ENCODE measurements around the gene ALKBH7. TPM values are rescaled to one million over a fixed set of nuclear protein-coding genes. Genes with fewer than 3 reads are reported as not detected.

The ALKBH7 gene
- total RNA-seq, 5 donors from 2014 or later (not counting 1 experiment from before 2014, with no cell fraction given), result 49.9 to 94.8 (median 83.5) TPM

- Histone ChIP-seq H3K27ac (ENCODE audit: low read length) (no peak overlapping the region), H3K4me3 (ENCODE audit: control insufficient read depth in 1 of 2, extremely low read depth in 1 of 2, low read length in 1 of 2) (no peak overlapping the region), H3K4me1 (ENCODE audit: control insufficient read depth in 1 of 2, extremely low read depth in 1 of 2, insufficient read depth in 2 of 2, low read length in 2 of 2) (peaks cover 0 to 5% of the 10 kb centered on the region in 2 experiments), H3K27me3 (replicated peaks in 1 of 2; ENCODE audit: control insufficient read depth in 2 of 2, extremely low read depth in 1 of 2, insufficient read depth in 2 of 2, low read length in 1 of 2) (no peaks in the 10 kb centered on the region), H3K9me3 (no peaks in the 10 kb centered on the region), H3K36me3 (ENCODE audit: control insufficient read depth in 2 of 2, extremely low read depth in 1 of 2, insufficient read depth in 1 of 2, low read length in 1 of 2) (peaks cover 24 to 77% of the 10 kb centered on the region in 2 donors)
- H3K4me1 Mint-ChIP-seq, result peaks cover 0 to 11% (median 9%) of the 10 kb centered on the region in 3 donors
- 94% methylated on average over 26 of the region's 29 CpGs for WGBS (ENCODE audit: insufficient coverage)
- ATAC-seq (replicated peaks in 1 of 4) (no peak), DNase-seq (no peak)
- H3K27me3 Mint-ChIP-seq, result no peaks in the 10 kb centered on the region
- no peak overlapping the region for H3K27ac Mint-ChIP-seq
- no peaks in the 10 kb centered on the region for H3K9me3 Mint-ChIP-seq
- ChIA-PET POLR2A (no interaction called here), CTCF (no interaction called here)
- H3K36me3 Mint-ChIP-seq, result peaks cover 39% of the 10 kb centered on the region
- no peak overlapping the region for H3K4me3 Mint-ChIP-seq
Observed at GRCh38 chr19:6416658-6417405, 44.2 kb downstream of the ALKBH7 start.

- whole genome bisulfite sequencing (ENCODE audit: insufficient coverage), result 95% methylated on average over 22 of the region's 33 CpGs
- no peak overlapping the region for H3K4me3 Mint-ChIP-seq
- peaks cover 39% of the 10 kb centered on the region for H3K36me3 Mint-ChIP-seq
- H3K27ac Mint-ChIP-seq, result no peak overlapping the region
- H3K27me3 Mint-ChIP-seq, result no peaks in the 10 kb centered on the region
- H3K36me3 ChIP-seq (ENCODE audit: control insufficient read depth in 2 of 2, extremely low read depth in 1 of 2, insufficient read depth in 1 of 2, low read length in 1 of 2), result peaks cover 24 to 82% of the 10 kb centered on the region in 2 donors
- ATAC-seq (replicated peaks in 1 of 4), result no peak
- H3K9me3 ChIP-seq, result no peaks in the 10 kb centered on the region
- H3K4me1 Mint-ChIP-seq, result peaks cover 10 to 22% (median 20%) of the 10 kb centered on the region in 3 donors
- DNase-seq, result no peak
- no peak overlapping the region for H3K27ac ChIP-seq (ENCODE audit: low read length)
- ChIA-PET CTCF (no interaction called here), POLR2A (no interaction called here)
- H3K27me3 ChIP-seq (replicated peaks in 1 of 2; ENCODE audit: control insufficient read depth in 2 of 2, extremely low read depth in 1 of 2, insufficient read depth in 2 of 2, low read length in 1 of 2), result no peaks in the 10 kb centered on the region
- H3K4me3 ChIP-seq (ENCODE audit: control insufficient read depth in 1 of 2, extremely low read depth in 1 of 2, low read length in 1 of 2), result no peak overlapping the region
- H3K9me3 Mint-ChIP-seq, result no peaks in the 10 kb centered on the region
- H3K4me1 ChIP-seq (ENCODE audit: control insufficient read depth in 1 of 2, extremely low read depth in 1 of 2, insufficient read depth in 2 of 2, low read length in 2 of 2), result peaks cover under 1 to 16% of the 10 kb centered on the region in 2 experiments
Observed at GRCh38 chr19:6417713-6418561, 45.3 kb downstream of the ALKBH7 start.

GRCh38 chr19:6418562-6418932, 46.0 kb downstream of the ALKBH7 start:
- H3K27me3 Mint-ChIP-seq, result no peaks in the 10 kb centered on the region
- H3K9me3 Mint-ChIP-seq, result no peaks in the 10 kb centered on the region
- peaks cover 24 to 82% of the 10 kb centered on the region in 2 donors for H3K36me3 ChIP-seq (ENCODE audit: control insufficient read depth in 2 of 2, extremely low read depth in 1 of 2, insufficient read depth in 1 of 2, low read length in 1 of 2)
- H3K9me3 ChIP-seq, result no peaks in the 10 kb centered on the region
- peaks cover 39% of the 10 kb centered on the region for H3K36me3 Mint-ChIP-seq
- H3K27me3 ChIP-seq (replicated peaks in 1 of 2; ENCODE audit: control insufficient read depth in 2 of 2, extremely low read depth in 1 of 2, insufficient read depth in 2 of 2, low read length in 1 of 2), result no peaks in the 10 kb centered on the region
- CTCF ChIA-PET, result no interaction called here
- H3K4me1 ChIP-seq (ENCODE audit: control insufficient read depth in 1 of 2, extremely low read depth in 1 of 2, insufficient read depth in 2 of 2, low read length in 2 of 2), result peaks cover 6 to 23% of the 10 kb centered on the region in 2 experiments
- 98% methylated on average over 9 of the region's 19 CpGs for WGBS (ENCODE audit: insufficient coverage)
- H3K4me3 Mint-ChIP-seq, result no peak overlapping the region
- H3K27ac ChIP-seq (ENCODE audit: low read length), result no peak overlapping the region
- H3K27ac Mint-ChIP-seq, result no peak overlapping the region
- H3K4me3 ChIP-seq (ENCODE audit: control insufficient read depth in 1 of 2, extremely low read depth in 1 of 2, low read length in 1 of 2), result no peak overlapping the region
- ATAC-seq (replicated peaks in 1 of 4) (no peak), DNase-seq (no peak)
- H3K4me1 Mint-ChIP-seq, result peaks cover 16 to 28% (median 25%) of the 10 kb centered on the region in 3 donors
- POLR2A ChIA-PET, result interaction anchor here in 1 of 2 donors (0.6 kb wide), 1 partner anchor 1773 kb away, joined by 4 read pairs; no protein-coding TSS in a partner anchor

- peaks cover 13 to 41% of the 10 kb centered on the region in 2 experiments for H3K4me1 ChIP-seq (ENCODE audit: control insufficient read depth in 1 of 2, extremely low read depth in 1 of 2, insufficient read depth in 2 of 2, low read length in 2 of 2)
- H3K27me3 ChIP-seq (replicated peaks in 1 of 2; ENCODE audit: control insufficient read depth in 2 of 2, extremely low read depth in 1 of 2, insufficient read depth in 2 of 2, low read length in 1 of 2), result no peaks in the 10 kb centered on the region
- ChIA-PET POLR2A (no interaction called here), CTCF (no interaction called here)
- peaks cover 13 to 59% of the 10 kb centered on the region in 2 donors for H3K36me3 ChIP-seq (ENCODE audit: control insufficient read depth in 2 of 2, extremely low read depth in 1 of 2, insufficient read depth in 1 of 2, low read length in 1 of 2)
- DNase-seq (no peak), ATAC-seq (replicated peaks in 1 of 4) (no peak)
- H3K9me3 Mint-ChIP-seq, result no peaks in the 10 kb centered on the region
- no peaks in the 10 kb centered on the region for H3K9me3 ChIP-seq
- peaks cover 31 to 42% (median 37%) of the 10 kb centered on the region in 3 donors for H3K4me1 Mint-ChIP-seq
- H3K27me3 Mint-ChIP-seq, result no peaks in the 10 kb centered on the region
- no peak overlapping the region for H3K4me3 ChIP-seq (ENCODE audit: control insufficient read depth in 1 of 2, extremely low read depth in 1 of 2, low read length in 1 of 2)
- no peak overlapping the region for H3K27ac Mint-ChIP-seq
- H3K36me3 Mint-ChIP-seq, result peaks cover 28% of the 10 kb centered on the region
- H3K27ac ChIP-seq (ENCODE audit: low read length), result no peak overlapping the region
- WGBS (ENCODE audit: insufficient coverage), result 92% methylated on average over 17 of the region's 20 CpGs
- no peak overlapping the region for H3K4me3 Mint-ChIP-seq
Observed at GRCh38 chr19:6421075-6422014, 48.8 kb downstream of the ALKBH7 start.

- H3K9me3 ChIP-seq, result no peaks in the 10 kb centered on the region
- Mint-ChIP-seq H3K4me3 (peak overlapping the region; percentile 83 to 86 (median 83)), H3K27ac (peak overlapping the region; percentile 73 to 85), H3K27me3 (no peaks in the 10 kb centered on the region), H3K9me3 (no peaks in the 10 kb centered on the region), H3K36me3 (peaks cover 15% of the 10 kb centered on the region), H3K4me1 (peaks cover 35 to 44% (median 37%) of the 10 kb centered on the region in 3 donors)
- peaks cover 0 to 36% of the 10 kb centered on the region in 2 donors for H3K36me3 ChIP-seq (ENCODE audit: control insufficient read depth in 2 of 2, extremely low read depth in 1 of 2, insufficient read depth in 1 of 2, low read length in 1 of 2)
- H3K4me3 ChIP-seq (ENCODE audit: control insufficient read depth in 1 of 2, extremely low read depth in 1 of 2, low read length in 1 of 2), result peak overlapping the region; percentile 74 to 86
- ATAC-seq (replicated peaks in 1 of 4), result no peak
- peak in 4 of 35 experiments; percentile 12 to 34 (median 18) for DNase-seq
- H3K4me1 ChIP-seq (ENCODE audit: control insufficient read depth in 1 of 2, extremely low read depth in 1 of 2, insufficient read depth in 2 of 2, low read length in 2 of 2), result peaks cover 13 to 42% of the 10 kb centered on the region in 2 experiments
- ChIA-PET CTCF (interaction anchor here in 1 of 2 donors (0.6 kb wide), 1 partner anchor 46 kb away, joined by 4 read pairs; no protein-coding TSS in a partner anchor), POLR2A (interaction anchor here in 1 of 2 donors (0.6 kb wide), 2 partner anchors 92 to 1507 kb away, joined by 3 read pairs; no protein-coding TSS in a partner anchor)
- H3K27me3 ChIP-seq (replicated peaks in 1 of 2; ENCODE audit: control insufficient read depth in 2 of 2, extremely low read depth in 1 of 2, insufficient read depth in 2 of 2, low read length in 1 of 2), result peaks cover 0 to 4% of the 10 kb centered on the region in 2 experiments
- WGBS (ENCODE audit: insufficient coverage), result 7% methylated on average over 8 of the region's 20 CpGs
- peak overlapping the region; percentile 47 for H3K27ac ChIP-seq (ENCODE audit: low read length)
Observed at GRCh38 chr19:6423499-6424194, 51.1 kb downstream of the ALKBH7 start.
